Stimulated activated effector memory CD8-positive, alpha-beta T cell treated with anti-CD3 and anti-CD28 coated beads, Interleukin-12 subunit alpha, Interleukin-12 subunit beta, amount 100 ng/mL, for 72 hours (primary cell): ENCODE results near the gene QRICH2.
"Not testable (repeated sequence)": the region's sequence is repeated elsewhere in the genome, so short reads cannot be mapped to it uniquely, and the experiment has no call there.

Source experiments
- ATAC-seq: fragments of 150-1000 bp; cut with Tn5 transposase; 2 replicates; pipeline ENCODE4 v1.10.0; 2021
- DNase-seq, 2 donors: peaks; one replicate each; pipeline ENCODE4 v3.0.0; 2021 to 2022; ENCODE audit warnings: low spot score in 2 of 2
- H3K27ac Mint-ChIP-seq: one replicate; pipeline ENCODE4 v1.8.0; 2022; ENCODE audit warnings: mild to moderate bottlenecking, mixed read lengths
- H3K36me3 Mint-ChIP-seq: one replicate; pipeline ENCODE4 v1.8.0; 2022; ENCODE audit warnings: mild to moderate bottlenecking, mixed read lengths
- H3K4me1 Mint-ChIP-seq: one replicate; pipeline ENCODE4 v1.8.0; 2022; ENCODE audit warnings: mixed read lengths
- H3K4me3 Mint-ChIP-seq: one replicate; pipeline ENCODE4 v1.8.0; 2022; ENCODE audit warnings: mild to moderate bottlenecking, mixed read lengths
- H3K9me3 Mint-ChIP-seq: one replicate; pipeline ENCODE4 v1.8.0; 2022; ENCODE audit warnings: mixed read lengths

Gene QRICH2

DNA sequence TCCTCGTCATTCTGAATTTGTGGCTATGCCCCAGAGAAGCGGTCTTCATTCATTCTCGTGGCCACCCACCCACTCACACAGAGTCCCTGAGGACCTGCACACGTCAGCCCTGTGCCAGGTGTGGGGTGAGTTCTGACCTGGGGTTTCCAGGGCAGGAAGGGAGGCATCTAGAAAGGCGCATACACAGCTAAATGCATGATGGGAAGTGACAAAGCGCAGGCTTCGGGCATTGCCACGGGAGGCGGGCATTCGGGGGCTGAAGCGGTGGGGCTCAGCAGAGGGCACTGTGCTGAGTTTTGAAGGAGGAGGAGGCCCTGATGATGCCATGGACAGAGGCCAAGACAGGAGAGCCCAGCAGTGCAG, 32.0 kb downstream of the QRICH2 start:
- Mint-ChIP-seq H3K4me3 (no peak overlapping the region), H3K4me1 (peaks cover 56% of the 10 kb centered on the region), H3K27ac (peak overlapping the region; percentile 14), H3K9me3 (no peaks in the 10 kb centered on the region), H3K36me3 (peaks cover 54% of the 10 kb centered on the region)
- no peak for ATAC-seq
- DNase-seq, result no peak

DNA sequence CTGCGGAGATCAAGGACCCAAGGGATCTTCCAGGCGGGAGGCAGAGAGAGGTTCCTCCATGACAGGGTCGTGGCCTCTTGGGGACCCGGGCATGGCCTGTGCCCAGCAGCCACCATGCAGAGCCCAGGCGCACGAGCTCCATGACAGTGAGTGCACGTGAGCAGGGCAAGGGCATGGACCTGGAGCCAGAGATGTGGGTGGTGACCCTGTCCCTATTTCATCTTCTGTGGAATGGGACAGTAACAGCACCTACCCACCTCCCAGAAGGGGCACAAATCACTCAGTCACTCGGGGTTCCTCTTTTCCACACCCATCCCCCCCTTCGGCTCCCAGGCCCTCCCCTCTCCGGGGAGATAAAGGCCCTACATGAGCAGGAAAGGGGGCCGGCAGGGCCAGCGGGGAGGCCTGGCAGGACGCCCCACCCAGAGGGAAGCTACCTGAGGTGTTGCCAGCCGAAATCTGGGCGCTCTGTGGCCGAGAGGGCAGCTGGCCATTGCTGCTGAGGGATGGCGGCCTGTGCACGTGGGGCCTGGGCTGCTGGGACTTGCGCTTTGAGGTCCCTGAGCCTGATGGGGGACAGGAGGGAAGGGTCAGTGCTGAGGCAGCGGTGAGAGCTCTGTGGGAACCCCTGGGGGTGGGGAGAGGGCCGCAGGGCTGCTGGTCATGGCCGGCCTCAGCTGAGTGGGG, 32.6 kb downstream of the QRICH2 start:
- ATAC-seq (no peak), DNase-seq (peak in 1 of 2 donors; percentile 61)
- Mint-ChIP-seq H3K27ac (peak overlapping the region; percentile 14), H3K36me3 (peaks cover 59% of the 10 kb centered on the region), H3K9me3 (no peaks in the 10 kb centered on the region), H3K4me1 (peaks cover 61% of the 10 kb centered on the region), H3K4me3 (no peak overlapping the region)

DNA sequence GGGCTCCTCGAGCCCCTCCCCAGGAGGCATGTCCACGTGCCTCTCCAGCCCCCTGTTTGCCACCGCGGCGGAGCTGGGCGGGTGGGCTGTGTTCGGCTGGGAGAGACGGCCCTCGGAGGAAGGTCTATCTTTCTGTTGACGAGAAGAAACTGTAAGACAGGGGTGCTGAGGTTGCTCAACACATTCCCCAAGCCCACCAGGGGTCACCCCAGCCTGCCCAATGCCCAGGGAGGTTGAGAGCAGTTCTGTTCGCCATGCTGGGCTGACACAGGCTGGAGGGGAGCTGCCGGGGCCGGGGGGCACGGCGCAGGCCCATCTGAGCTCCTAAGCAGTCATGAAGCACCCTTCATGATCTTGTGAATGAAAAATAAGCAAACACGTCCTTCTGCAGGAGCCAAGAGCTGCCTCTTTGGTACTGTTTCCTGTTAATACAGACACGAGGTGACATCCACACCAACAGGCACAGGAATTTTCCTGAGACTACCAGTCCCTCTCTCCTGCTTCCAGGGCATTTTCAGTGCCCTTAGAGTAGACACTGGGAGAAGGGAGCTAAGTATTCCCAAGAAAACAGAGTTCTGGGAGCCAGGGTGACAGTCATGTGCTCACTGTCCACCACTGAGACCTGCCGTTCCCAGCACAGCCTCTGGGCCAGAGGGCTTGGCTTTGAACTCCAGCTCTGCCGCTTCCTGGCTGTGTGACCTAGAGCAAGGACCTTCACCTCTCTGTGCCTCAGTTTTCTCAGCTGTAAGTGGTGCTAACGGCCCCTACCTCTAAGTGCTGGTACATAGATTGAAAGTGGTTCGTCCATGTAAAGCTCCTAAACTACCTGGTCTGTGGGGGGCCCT, 33.7 kb downstream of the QRICH2 start:
- Mint-ChIP-seq H3K27ac (peak overlapping the region; percentile 96), H3K9me3 (no peaks in the 10 kb centered on the region), H3K4me1 (peaks cover 63% of the 10 kb centered on the region), H3K36me3 (peaks cover 71% of the 10 kb centered on the region), H3K4me3 (no peak overlapping the region)
- ATAC-seq (no peak), DNase-seq (peak in 1 of 2 donors; percentile 64)

DNA sequence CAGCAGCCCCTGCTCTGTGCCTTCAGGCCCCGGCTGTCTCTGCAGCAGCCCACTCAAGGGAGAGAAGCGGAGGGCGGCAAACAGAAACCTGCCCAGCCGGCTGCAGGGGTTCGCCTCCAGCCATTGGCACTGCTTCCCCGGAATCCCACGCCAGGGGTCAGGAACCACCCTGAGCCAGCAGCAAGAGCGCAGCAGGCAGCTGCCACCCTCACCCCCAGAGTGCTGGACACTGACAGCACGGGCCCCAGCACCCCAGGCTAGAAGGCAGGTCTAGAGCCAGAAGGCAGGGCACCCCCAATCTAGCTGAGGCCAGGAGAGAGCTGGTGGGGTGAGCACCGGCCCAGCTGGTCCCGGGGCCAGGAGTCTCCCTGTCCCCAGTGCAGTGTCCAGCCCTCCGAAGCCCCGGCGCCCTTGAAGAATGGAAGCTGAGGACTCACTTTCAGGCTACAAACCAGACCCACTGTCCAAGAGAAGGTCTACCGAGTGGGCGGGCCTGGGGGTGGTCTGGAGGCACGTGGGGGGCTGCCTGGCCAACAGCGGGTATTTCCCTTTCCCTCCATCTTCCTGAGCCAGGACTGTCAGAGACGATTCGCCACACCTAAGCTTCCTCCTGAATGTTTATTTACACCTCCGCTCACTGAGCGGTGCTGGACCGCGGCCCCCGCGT, 34.5 kb downstream of the QRICH2 start:
- Mint-ChIP-seq H3K9me3 (no peaks in the 10 kb centered on the region), H3K36me3 (peaks cover 78% of the 10 kb centered on the region), H3K4me1 (peaks cover 69% of the 10 kb centered on the region), H3K4me3 (peak overlapping the region; percentile 88), H3K27ac (peak overlapping the region; percentile 96)
- no peak for ATAC-seq
- peak in 1 of 2 donors; percentile 67 for DNase-seq

DNA sequence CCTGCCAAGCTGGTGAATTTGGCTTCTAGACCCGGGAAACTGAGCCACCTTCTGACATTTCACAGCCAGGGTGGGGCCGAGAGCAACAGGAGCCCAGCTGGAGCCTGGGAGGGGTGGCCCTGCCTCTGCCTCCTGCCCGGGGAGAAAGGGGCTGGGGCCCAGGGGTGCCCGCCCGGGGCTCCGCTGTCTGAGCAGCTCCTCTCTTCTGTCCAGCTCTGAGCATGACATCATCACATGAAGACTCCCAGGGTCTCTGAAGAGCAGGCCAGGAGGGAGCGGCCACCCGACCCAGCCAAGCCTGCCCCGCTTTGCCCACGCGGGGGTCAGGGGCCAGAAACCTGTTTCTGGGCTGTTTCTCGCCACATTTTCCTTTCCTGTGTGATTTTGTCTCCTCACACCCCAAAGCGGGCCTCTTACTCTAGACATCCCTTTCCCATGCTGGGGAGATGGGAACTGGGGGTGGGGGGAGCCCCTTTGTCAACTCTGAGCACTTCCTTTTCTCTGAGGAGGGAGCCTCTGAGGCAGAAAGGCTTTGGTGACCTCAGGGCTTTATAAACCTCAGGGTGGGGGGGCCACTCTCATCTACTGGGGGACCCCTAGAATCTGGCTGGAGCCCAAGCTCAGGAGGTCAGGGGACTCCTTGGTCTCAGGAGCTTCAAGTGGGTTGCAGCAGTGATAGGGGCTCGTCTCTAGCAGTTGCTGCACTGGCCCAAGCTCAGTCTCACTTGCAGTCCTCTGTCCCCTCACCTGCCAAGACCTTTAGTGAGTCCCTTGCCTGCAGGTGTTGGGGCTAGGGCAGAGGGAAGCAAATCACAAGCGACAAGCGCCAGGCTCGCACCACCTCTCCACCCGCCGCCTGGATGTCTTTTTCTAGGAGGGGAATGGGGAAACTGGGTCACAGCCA, 35.3 kb downstream of the QRICH2 start:
- peaks cover 75% of the 10 kb centered on the region for H3K4me1 Mint-ChIP-seq
- H3K9me3 Mint-ChIP-seq, result no peaks in the 10 kb centered on the region
- H3K36me3 Mint-ChIP-seq, result peaks cover 86% of the 10 kb centered on the region
- DNase-seq (peak in 1 of 2 donors; percentile 82), ATAC-seq (peak; percentile 44)
- peak overlapping the region; percentile 88 for H3K4me3 Mint-ChIP-seq
- peak overlapping the region; percentile 96 for H3K27ac Mint-ChIP-seq

DNA sequence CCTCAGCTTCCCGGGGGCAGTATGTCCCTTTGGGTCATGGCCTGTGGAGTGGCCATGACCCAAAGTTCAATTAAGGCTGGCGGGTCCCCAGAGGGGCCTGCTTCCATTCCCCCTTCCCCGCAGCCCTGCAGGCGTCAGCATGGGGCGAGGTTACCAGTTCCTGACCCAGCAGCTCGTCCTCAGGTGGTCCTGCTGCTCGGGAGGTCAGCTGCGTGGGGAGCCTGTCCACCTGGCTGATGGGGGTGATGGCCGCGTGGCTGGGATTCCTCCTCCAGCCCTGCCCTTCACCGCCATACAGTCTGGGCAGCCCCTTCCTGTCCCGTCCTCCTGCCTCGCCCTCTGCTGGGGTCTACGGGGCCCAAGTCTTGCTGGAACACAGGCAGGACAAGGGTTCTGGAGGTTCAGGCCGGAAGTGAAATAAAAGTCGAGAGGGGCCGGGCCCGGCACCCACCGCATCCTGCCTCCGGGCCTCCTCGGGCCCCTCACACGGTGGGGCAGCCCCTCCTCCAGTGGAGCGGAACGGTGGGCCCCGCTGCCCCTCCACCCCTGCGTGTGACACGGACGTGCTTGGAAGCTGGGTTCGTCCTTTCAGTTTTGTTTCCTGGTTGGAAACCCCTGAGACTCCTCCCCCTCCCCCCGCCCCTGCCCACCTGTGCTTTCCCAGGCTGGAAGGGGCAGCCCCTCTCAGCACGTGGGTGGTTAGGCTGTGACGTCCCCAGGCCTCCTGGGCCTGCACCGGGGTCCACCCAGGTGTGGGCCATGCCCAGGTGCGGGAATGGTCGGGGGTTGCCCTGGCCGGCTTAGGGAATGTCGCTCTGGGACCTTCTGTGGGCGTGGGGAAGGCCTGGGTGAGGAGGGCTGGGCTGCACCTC, 36.2 kb downstream of the QRICH2 start:
- peak overlapping the region; percentile 96 for H3K27ac Mint-ChIP-seq
- peaks cover 72% of the 10 kb centered on the region for H3K4me1 Mint-ChIP-seq
- peak; percentile 58 for ATAC-seq
- DNase-seq, result peak; percentile 57 to 90
- H3K36me3 Mint-ChIP-seq, result peaks cover 95% of the 10 kb centered on the region
- H3K9me3 Mint-ChIP-seq, result no peaks in the 10 kb centered on the region
- H3K4me3 Mint-ChIP-seq, result peak overlapping the region; percentile 88

DNA sequence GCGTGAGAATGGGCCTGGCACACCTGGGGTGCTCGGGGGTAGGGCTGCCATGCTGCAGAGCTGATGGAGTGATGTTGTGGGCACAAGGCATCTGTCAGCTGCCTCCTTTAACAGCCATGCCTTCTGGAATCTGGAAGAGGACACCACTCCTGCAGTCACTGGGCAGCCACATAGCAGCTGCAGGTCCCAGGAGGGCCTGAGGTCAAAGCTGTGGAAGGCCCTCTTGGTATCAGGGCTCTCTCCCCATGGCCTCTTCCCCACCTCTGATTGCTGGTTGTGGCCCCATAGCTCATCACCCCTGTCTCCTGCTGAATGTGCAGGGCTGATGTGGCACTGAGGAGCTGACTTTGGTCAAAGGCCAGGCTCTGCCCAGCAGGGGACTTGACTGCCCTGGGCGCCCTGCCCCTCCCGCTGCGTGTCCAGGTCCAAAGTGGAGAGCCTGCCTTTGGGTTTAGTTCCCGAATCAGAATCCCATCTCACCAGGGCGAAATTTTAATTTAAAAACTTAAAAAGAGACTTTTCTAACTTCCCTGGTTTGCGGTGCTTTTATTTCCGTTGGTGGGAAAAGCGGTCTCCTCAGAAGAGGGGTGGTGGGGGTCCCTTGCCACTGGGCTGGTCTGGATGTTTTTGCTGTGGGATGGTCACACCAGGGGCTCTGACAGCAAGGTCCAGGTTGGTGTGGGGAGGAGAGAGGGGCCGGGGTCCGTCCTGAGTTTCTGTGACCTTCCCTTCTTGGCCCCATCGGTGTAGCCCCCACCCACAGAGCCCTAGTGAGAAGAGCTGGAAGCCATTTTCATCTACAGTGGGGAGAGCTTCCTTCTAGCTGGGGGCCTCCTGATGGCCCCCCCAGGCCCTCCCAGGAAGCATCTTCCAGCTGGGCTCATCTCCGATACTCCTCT, 37.1 kb downstream of the QRICH2 start:
- H3K27ac Mint-ChIP-seq, result peak overlapping the region; percentile 96
- DNase-seq (peak in 1 of 2 donors; percentile 75), ATAC-seq (no peak)
- H3K4me1 Mint-ChIP-seq, result peaks cover 63% of the 10 kb centered on the region
- H3K4me3 Mint-ChIP-seq, result peak overlapping the region; percentile 88
- peaks cover 100% of the 10 kb centered on the region for H3K36me3 Mint-ChIP-seq
- no peaks in the 10 kb centered on the region for H3K9me3 Mint-ChIP-seq

DNA sequence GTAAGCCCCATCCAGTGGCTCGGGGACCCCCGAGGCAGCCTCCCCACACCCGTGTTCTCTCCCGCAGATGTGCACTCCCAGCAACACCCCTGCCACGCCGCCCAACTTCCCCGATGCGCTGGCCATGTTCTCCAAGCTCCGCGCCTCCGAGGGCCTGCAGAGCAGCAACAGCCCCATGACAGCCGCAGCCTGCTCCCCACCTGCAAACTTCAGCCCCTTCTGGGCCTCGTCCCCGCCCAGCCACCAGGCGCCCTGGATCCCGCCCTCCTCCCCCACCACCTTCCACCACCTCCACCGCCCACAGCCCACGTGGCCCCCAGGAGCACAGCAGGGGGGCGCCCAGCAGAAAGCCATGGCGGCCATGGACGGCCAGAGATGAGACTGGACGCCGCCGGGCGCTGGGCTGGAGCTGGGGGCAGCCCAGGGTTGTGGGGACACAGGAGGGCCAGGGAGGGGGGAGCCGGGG, 37.9 kb downstream of the QRICH2 start:
- H3K4me1 Mint-ChIP-seq, result peaks cover 60% of the 10 kb centered on the region
- H3K4me3 Mint-ChIP-seq, result peak overlapping the region; percentile 88
- ATAC-seq (no peak), DNase-seq (no peak)
- H3K36me3 Mint-ChIP-seq, result peaks cover 100% of the 10 kb centered on the region
- H3K9me3 Mint-ChIP-seq, result no peaks in the 10 kb centered on the region
- H3K27ac Mint-ChIP-seq, result peak overlapping the region; percentile 96

DNA sequence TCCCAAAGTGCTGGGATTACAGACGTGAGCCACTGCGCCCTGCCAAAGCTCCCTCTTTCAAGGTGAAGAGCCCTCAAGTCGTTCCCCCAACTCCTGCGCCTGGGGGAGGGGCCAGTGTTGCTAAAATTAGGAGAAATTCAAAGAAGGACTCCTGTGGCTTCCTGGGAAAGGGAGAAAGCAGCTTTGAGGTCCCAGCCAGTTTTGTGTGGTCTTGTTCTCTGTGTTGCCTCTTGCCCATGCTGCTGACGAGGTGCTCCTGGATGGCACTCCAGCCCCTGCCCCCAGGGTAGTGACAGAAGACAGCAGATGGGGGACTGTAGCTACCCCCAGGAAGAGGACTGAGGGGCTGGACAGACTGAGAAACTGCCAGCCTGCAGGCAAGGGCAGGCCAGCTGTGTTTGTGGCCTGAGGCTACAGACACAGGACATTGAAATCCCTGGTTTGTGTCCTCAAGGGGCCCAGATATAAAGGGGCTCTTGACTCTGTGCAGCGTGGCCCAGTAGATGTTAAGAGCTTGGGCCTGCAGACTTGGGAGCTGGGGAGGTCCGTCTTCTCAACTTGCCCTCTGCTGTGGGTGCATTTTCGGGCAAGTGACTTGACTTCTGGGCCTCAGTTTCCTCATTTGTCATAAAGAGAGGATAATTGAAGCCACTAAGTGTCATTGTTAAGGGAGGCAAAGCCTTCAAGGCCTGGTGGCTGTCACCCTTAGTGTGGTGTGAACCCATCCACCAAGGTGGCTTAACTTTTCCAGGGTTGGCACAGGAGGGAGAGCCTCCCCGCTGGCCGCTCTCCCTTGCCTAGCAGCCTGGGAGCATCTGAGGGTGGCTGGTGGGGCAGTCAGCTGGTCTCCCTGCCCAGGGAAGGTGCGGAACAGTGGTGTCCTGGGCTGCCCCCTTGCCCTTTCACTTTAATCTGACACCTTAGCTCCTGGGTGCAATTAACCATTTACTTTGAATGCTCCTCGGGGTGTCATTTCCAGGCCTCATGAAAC, 38.8 kb downstream of the QRICH2 start:
- peaks cover 59% of the 10 kb centered on the region for H3K4me1 Mint-ChIP-seq
- H3K9me3 Mint-ChIP-seq, result no peaks in the 10 kb centered on the region
- peak overlapping the region; percentile 88 for H3K4me3 Mint-ChIP-seq
- DNase-seq (peak in 1 of 2 donors; percentile 69), ATAC-seq (no peak)
- peaks cover 100% of the 10 kb centered on the region for H3K36me3 Mint-ChIP-seq
- H3K27ac Mint-ChIP-seq, result peak overlapping the region; percentile 96

DNA sequence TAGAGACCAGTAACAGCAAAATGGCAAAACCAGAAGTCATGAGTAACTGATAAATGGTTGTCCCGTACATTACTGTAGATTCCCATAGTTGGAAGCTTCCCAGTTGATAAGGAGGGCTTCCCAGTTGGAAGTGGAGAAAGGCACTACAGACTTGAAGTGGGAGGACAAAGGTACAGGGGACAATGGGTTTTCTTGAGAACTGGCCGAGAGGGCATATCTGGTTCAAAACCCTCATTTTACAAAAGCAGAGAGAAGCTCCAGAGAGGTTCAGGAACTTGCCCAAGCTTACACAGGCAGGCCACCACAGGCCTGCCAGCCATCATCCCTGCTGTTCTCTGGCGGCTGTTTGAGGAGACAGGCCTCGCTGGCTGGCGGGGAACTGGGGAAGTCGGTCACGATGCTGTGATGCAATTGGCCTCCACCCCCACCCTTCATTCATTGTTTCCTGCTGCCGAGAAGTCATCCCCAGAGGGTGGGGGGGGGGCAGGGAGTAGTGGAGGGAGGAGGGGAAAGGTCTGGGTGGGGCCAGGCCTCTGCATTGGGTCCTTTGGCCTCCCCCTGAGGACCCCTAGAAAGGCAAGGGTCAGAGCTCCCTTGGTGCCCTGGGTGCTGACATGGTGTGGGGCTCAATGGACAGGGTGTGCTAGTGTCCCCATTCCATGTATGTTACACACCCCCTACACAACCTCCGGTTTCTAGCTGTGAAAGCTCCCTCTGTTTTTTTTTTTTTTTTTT, 39.9 kb downstream of the QRICH2 start:
- Mint-ChIP-seq H3K4me1 (peaks cover 59% of the 10 kb centered on the region), H3K4me3 (peak overlapping the region; percentile 88), H3K36me3 (peaks cover 89% of the 10 kb centered on the region), H3K9me3 (no peaks in the 10 kb centered on the region), H3K27ac (peak overlapping the region; percentile 96)
- ATAC-seq (peak; percentile 11), DNase-seq (peak in 1 of 2 donors; percentile 83)

DNA sequence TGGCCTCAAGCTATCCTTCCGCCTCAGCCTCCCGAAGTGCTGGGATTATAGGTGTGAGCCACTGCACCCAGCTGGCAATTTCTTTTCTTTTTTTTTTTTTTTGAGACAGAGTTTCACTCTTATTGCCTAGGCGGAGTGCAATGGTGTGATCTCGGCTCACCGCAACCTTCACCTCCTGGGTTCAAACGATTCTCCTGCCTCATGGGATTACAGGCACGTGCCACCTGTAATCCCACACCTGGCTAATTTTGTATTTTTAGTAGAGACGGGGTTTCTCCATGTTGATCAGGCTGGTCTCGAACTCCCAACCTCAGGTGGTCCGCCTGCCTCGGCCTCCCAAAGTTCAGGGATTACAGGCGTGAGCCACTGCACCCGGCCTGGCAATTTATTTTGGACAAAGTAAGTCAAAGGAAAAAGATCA, 40.5 kb downstream of the QRICH2 start:
- H3K36me3 Mint-ChIP-seq, result peaks cover 87% of the 10 kb centered on the region
- not testable (repeated sequence) for H3K9me3 Mint-ChIP-seq
- peak in 1 of 2 donors; percentile 58 for DNase-seq

More for the DNA sequence above, 40.5 kb downstream of the QRICH2 start:
- Mint-ChIP-seq H3K4me3 (peak overlapping the region; percentile 88), H3K4me1 (peaks cover 59% of the 10 kb centered on the region), H3K27ac (peak overlapping the region; percentile 96)
- ATAC-seq, result not testable (repeated sequence)
